Small intestine (tissue), 7 donors: Measurements from ENCODE around the gene ZFR. TPM values are rescaled to one million over a fixed set of nuclear protein-coding genes. Genes with fewer than 3 reads are reported as not detected.
"Not testable (repeated sequence)": the region's sequence is repeated elsewhere in the genome, so short reads cannot be mapped to it uniquely, and the experiment has no call there.

Experiments
- DNase-seq, 2 donors: peaks; one replicate each; pipeline versions ENCODE4 v3.0.0 to v3.0.0-alpha.2; 2013
- FAIRE-seq: peaks from 2 replicates; lab custom pipeline; 2012; peaks lifted over from hg19 to GRCh38; lab: Jason Lieb, UNC
- H3K27ac ChIP-seq, 3 donors: one replicate each; pipeline ENCODE4 v1.5.1; 2013; ENCODE audit warnings: low read length in 2 of 3, mild to moderate bottlenecking in 2 of 3, control low read depth in 1 of 3, inconsistent platforms in 1 of 3, low read depth in 1 of 3, moderate library complexity in 1 of 3
- H3K27me3 ChIP-seq, 3 donors: one replicate each; pipeline ENCODE4 v1.6.1; 2013; ENCODE audit warnings: low read length in 3 of 3, inconsistent platforms in 1 of 3; ENCODE audit not compliant: control insufficient read depth in 3 of 3, insufficient read depth in 3 of 3
- H3K36me3 ChIP-seq, 3 donors: one replicate each; pipeline ENCODE4 v1.6.1; 2013; ENCODE audit warnings: low read length in 3 of 3, inconsistent platforms in 1 of 3, low read depth in 1 of 3, mild to moderate bottlenecking in 1 of 3, moderate library complexity in 1 of 3; ENCODE audit not compliant: control insufficient read depth in 3 of 3, insufficient read depth in 2 of 3
- H3K4me1 ChIP-seq, 3 donors: one replicate each; pipeline ENCODE4 v1.6.1; 2013; ENCODE audit warnings: low read length in 2 of 3, inconsistent platforms in 1 of 3, low read depth in 1 of 3, mild to moderate bottlenecking in 1 of 3, moderate library complexity in 1 of 3; ENCODE audit not compliant: control insufficient read depth in 3 of 3, insufficient read depth in 2 of 3
- H3K4me3 ChIP-seq, 3 donors: one replicate each; pipeline ENCODE4 v1.5.1; 2013; ENCODE audit warnings: low read length in 3 of 3, control low read depth in 1 of 3, inconsistent platforms in 1 of 3, low read depth in 1 of 3, mild to moderate bottlenecking in 1 of 3, moderate library complexity in 1 of 3
- H3K9me3 ChIP-seq, 2 donors: one replicate each; pipeline ENCODE4 v1.6.1; 2013; ENCODE audit warnings: low read depth in 1 of 2, low read length in 1 of 2; ENCODE audit not compliant: control insufficient read depth in 2 of 2, insufficient read depth in 1 of 2
- WGBS, 3 donors: extraction: QIAGEN DNeasy Blood & Tissue Kit; methylation state at CpG; one replicate each; pipeline ENCODE4 v1.1.7; 2013; 5-methylcytosine and 5-hydroxymethylcytosine counted together
- polyA plus RNA-seq, 4 donors: library from polyadenylated mRNA; stranded (reverse) in 3 of 4; unstranded in 1 of 4; fragments of 200-250 nt in 3 of 4; fragments of 120-200 nt in 1 of 4; gene quantifications; one replicate each; pipeline versions ENCODE4 v1.2.1 to v1.2.3, GENCODE V29; 2013
- donor health status: healthy with polysubstance abuse.
- donor health status: control.
- donor health status: control.
- donor health status: Bipolar disorder and iron deficiency.
- donor health status: healthy.

The ZFR gene
- polyA plus RNA-seq, 4 donors = 28.2 to 71.0 (median 30.3) TPM

- Histone ChIP-seq H3K4me3 (no peak overlapping the region), H3K4me1 (peaks cover 0 to 12% (median 2%) of the 10 kb centered on the region in 3 donors)
- no peak for FAIRE-seq
These were observed 10.3 kb downstream of the ZFR start for GRCh38 chr5:32434221-32434620.

GRCh38 chr5:32432633-32433032 lies 11.9 kb downstream of the ZFR start:
- H3K9me3 ChIP-seq = no peaks in the 10 kb centered on the region

More at GRCh38 chr5:32434221-32434620, 10.3 kb downstream of the ZFR start:
- no peaks in the 10 kb centered on the region for H3K27me3 ChIP-seq
- WGBS, 3 donors = 43 to 91% (median 59%) methylated on average over 1 of the region's 1 CpG
- peaks cover 0 to 14% (median 0%) of the 10 kb centered on the region in 3 donors for H3K36me3 ChIP-seq
- no peak for DNase-seq
- no peak overlapping the region for H3K27ac ChIP-seq
- H3K9me3 ChIP-seq = no peaks in the 10 kb centered on the region

GRCh38 chr5:32430825-32431224 lies 13.7 kb downstream of the ZFR start:
- 91 to 94% (median 94%) methylated on average over 4 of the region's 4 CpGs for WGBS, 3 donors
- DNase-seq, FAIRE-seq: not testable (repeated sequence)

More at GRCh38 chr5:32432633-32433032, 11.9 kb downstream of the ZFR start:
- H3K4me3 ChIP-seq = no peak overlapping the region
- no peaks in the 10 kb centered on the region for H3K27me3 ChIP-seq
- no peak for FAIRE-seq
- 92 to 100% (median 95%) methylated on average over 3 of the region's 3 CpGs for WGBS, 3 donors
- DNase-seq = no peak
- H3K27ac ChIP-seq = no peak overlapping the region
- peaks cover 0 to 12% (median 2%) of the 10 kb centered on the region in 3 donors for H3K4me1 ChIP-seq
- H3K36me3 ChIP-seq = peaks cover 0 to 26% (median 2%) of the 10 kb centered on the region in 3 donors

GRCh38 chr5:32428426-32428825 lies 16.1 kb downstream of the ZFR start:
- no peak for DNase-seq
- H3K9me3 ChIP-seq = peaks cover 0 to 9% of the 10 kb centered on the region in 2 donors
- peaks cover 0 to 33% (median 4%) of the 10 kb centered on the region in 3 donors for H3K36me3 ChIP-seq
- no peaks in the 10 kb centered on the region for H3K27me3 ChIP-seq
- no peaks in the 10 kb centered on the region for H3K4me1 ChIP-seq
- WGBS, 3 donors = 87 to 96% (median 93%) methylated on average over 4 of the region's 4 CpGs
- H3K27ac ChIP-seq = no peak overlapping the region
- no peak for FAIRE-seq
- no peak overlapping the region for H3K4me3 ChIP-seq

More at GRCh38 chr5:32430825-32431224, 13.7 kb downstream of the ZFR start:
- H3K4me3 ChIP-seq, H3K4me1 ChIP-seq, H3K27me3 ChIP-seq, H3K27ac ChIP-seq, H3K9me3 ChIP-seq: not testable (repeated sequence)
- H3K36me3 ChIP-seq = peaks cover 0 to 34% (median 4%) of the 10 kb centered on the region in 3 donors

- FAIRE-seq (no peak), DNase-seq (no peak)
- Histone ChIP-seq H3K27me3 (no peaks in the 10 kb centered on the region), H3K27ac (no peak overlapping the region), H3K4me3 (no peak overlapping the region), H3K36me3 (peaks cover 2 to 33% (median 4%) of the 10 kb centered on the region in 3 donors), H3K4me1 (no peaks in the 10 kb centered on the region), H3K9me3 (peaks cover 0 to 9% of the 10 kb centered on the region in 2 donors)
- 96 to 99% (median 98%) methylated on average over 7 of the region's 7 CpGs for WGBS, 3 donors
These were observed 17.9 kb downstream of the ZFR start for GRCh38 chr5:32426440-32427151.

GRCh38 chr5:32422697-32423096 lies 21.8 kb downstream of the ZFR start:
- peaks cover 0 to 9% of the 10 kb centered on the region in 2 donors for H3K9me3 ChIP-seq
- WGBS, 3 donors = 89 to 98% (median 95%) methylated on average over 4 of the region's 4 CpGs
- peaks cover 2 to 31% (median 6%) of the 10 kb centered on the region in 3 donors for H3K36me3 ChIP-seq
- FAIRE-seq = no peak
- DNase-seq = no peak
- no peaks in the 10 kb centered on the region for H3K27me3 ChIP-seq
- H3K4me3 ChIP-seq = no peak overlapping the region
- no peak overlapping the region for H3K27ac ChIP-seq
- H3K4me1 ChIP-seq = peaks cover 0 to 2% (median 0%) of the 10 kb centered on the region in 3 donors

GRCh38 chr5:32421075-32421474 lies 23.5 kb downstream of the ZFR start:
- FAIRE-seq (no peak), DNase-seq (no peak)
- Histone ChIP-seq H3K9me3 (no peaks in the 10 kb centered on the region), H3K4me3 (no peak overlapping the region), H3K4me1 (peaks cover 0 to 2% (median 0%) of the 10 kb centered on the region in 3 donors), H3K36me3 (peaks cover 2 to 29% (median 9%) of the 10 kb centered on the region in 3 donors), H3K27ac (no peak overlapping the region), H3K27me3 (no peaks in the 10 kb centered on the region)

GRCh38 chr5:32420506-32420905 lies 24.0 kb downstream of the ZFR start:
- FAIRE-seq (no peak), DNase-seq (no peak)
- peaks cover 0 to 2% (median 0%) of the 10 kb centered on the region in 3 donors for H3K4me1 ChIP-seq
- 80 to 85% (median 83%) methylated on average over 1 of the region's 1 CpG for WGBS, 3 donors
- no peaks in the 10 kb centered on the region for H3K9me3 ChIP-seq
- no peak overlapping the region for H3K4me3 ChIP-seq
- H3K27me3 ChIP-seq = no peaks in the 10 kb centered on the region
- H3K36me3 ChIP-seq = peaks cover 2 to 29% (median 9%) of the 10 kb centered on the region in 3 donors
- H3K27ac ChIP-seq = no peak overlapping the region
